ENCODE results near the gene GPR25.

GPR25 gene

GRCh38 chr1:200916681-200917080 lies 43.9 kb downstream of the GPR25 start:
- no peak for DNase-seq

DNA sequence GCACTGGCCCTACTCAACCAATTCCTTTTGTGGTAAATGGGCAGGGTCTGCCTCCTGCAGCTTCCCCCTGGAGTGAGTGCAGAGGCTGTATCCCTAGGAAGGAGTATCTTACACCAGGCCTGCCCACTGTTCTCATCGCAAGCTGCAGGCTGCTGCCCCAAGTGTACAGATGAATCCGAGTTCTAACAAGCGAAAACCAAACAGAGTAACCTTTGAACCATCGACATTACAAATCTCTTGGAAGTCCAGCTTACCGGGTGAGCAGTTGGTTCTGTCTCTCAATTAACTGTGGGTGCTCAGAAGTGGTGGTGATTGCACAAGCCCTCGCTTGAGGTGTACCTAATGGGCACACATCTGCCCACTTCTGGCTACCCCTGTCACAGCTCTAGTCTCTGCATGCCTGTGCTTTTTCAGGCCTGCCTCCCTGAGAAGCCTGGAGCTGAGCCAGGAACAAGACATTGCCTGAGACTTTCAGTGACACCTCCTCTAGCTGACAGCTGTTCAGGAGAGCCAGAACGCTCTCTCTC lies 44.6 kb downstream of the GPR25 start:
- DNase-seq, result no peak

DNA sequence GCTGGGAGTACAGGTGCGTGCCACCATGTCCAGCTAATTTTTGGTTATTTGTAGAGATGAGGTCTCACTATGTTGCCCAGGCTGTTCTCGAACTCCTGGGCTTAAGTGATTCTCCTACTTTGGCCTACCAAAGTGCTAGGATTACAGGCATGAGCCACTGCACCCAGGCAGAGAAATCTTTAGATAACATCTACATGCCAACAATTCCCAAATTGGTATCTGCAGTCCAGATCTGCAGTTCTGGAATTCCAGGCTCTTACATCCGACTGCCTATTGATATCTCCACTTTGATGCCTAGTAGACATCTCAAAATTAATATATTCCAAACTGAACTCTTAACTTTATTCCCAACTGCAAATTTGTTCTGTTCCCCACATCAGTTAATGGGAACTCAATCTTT lies 45.2 kb downstream of the GPR25 start:
- no peak for DNase-seq

- no peak for DNase-seq
Measured at GRCh38 chr1:200919386-200919785, 46.6 kb downstream of the GPR25 start.

DNA sequence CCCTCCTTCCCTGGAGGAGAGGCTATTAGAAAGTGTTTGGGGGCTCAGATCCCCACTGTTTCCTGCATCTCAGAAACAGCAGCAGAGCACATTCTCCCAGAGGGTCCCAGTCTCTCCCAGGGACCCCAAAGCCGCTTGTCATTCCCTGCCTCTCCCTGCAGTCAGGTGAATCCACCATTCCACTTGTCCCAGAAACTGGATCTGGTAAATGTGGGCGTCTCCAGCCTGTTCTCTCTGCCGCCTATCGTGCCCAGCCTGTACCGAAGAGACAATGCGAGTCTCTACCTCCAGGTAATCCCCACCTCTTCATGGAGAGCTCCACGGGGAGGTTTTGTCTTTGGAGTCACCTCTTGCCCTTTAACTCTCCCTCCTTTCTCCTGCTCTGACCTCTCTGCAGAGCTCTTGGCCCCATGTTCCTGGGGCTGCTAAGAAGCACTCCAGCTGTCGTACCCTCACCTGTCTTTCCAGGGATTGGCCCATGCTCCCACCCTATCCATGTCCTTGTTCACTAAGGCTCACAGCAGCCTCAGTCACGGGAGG lies 48.9 kb downstream of the GPR25 start:
- no peak for DNase-seq

- DNase-seq, result no peak
Measured at GRCh38 chr1:200922406-200922805, 49.6 kb downstream of the GPR25 start.

- no peak for DNase-seq
Measured at GRCh38 chr1:200923601-200924000, 50.8 kb downstream of the GPR25 start.
